HL-60 (cell line): Measurements from ENCODE around the gene VWA2.

Experiments
- DNase-seq, 2 experiments: peaks; one replicate each; pipeline ENCODE4 v3.0.0-alpha.2; 2010 to 2020; ENCODE audit warnings: low read depth in 1 of 2, low spot score in 1 of 2
- H3K27ac ChIP-seq: fragments of 250-450 bp; sonication (Bioruptor Pico); replicated peaks from 2 replicates; pipeline ENCODE4 v1.5.1; 2020; ENCODE audit warnings: mild to moderate bottlenecking, moderate library complexity
- H3K27me3 ChIP-seq: fragments of 250-450 bp; sonication (Bioruptor Pico); 2 replicates; pipeline ENCODE4 v1.5.1; 2021; ENCODE audit warnings: mild to moderate bottlenecking, moderate library complexity; ENCODE audit not compliant: insufficient read depth, poor library complexity, severe bottlenecking
- H3K4me3 ChIP-seq: replicated peaks from 2 replicates; pipeline ENCODE4 v1.5.1; 2011; ENCODE audit warnings: mild to moderate bottlenecking, control low read depth, low read length; ENCODE audit not compliant: insufficient read depth
- GABPA ChIP-seq: IDR thresholded peaks from 2 replicates; pipeline ENCODE4 v1.6.1; 2012; ENCODE audit warnings: low read depth
- POLR2AphosphoS5 ChIP-seq: IDR thresholded peaks from 2 replicates; pipeline ENCODE4 v1.6.1; 2012; ENCODE audit warnings: low read depth
- SPI1 ChIP-seq: IDR thresholded peaks from 2 replicates; pipeline ENCODE4 v1.6.1; 2012; ENCODE audit warnings: low read depth, mild to moderate bottlenecking, borderline replicate concordance
- TF ChIP-seq, protein P1 (sequence below): IDR thresholded peaks from one replicate; pipeline ENCODE4 v1.5.1; 2011; ENCODE audit warnings: low read length, control low read depth, inconsistent platforms; ENCODE audit not compliant: insufficient read depth
- TF ChIP-seq, protein P2 (sequence below): IDR thresholded peaks from 2 replicates; pipeline ENCODE4 v1.6.1; 2012; ENCODE audit warnings: low read depth; ENCODE audit not compliant: insufficient replicate concordance

Gene VWA2

DNA sequence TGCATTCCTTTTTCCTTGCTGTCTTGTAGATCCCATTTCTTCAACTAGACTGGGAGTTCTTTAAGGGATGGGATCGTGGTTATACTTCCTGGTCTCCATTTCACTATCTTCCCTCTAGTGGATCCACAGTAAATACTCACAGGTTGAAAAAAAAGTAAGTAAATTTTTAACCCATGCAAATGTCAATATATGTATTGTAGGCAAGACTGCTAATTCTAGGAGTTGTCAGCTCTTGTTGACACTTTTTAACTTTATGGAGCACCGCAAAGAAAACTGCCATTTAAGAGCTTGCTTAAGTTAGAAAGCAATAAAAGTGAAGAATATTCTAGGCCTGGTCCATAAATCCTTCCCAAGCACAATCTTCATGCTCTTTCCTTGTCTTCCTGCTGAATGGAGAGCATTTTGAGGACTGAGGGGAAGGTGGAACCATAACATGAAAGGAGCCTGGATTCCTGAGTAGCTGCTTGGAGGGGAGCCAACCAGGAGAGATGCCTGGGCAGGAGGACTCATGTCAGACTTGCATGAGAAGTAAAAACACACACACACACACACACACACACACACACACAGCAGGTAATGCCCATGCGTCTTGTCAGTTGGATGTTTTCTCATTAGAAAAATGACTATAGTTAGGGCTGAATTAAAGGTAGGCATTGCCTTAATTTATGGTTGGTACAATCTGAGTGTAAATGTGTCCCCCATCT is 32.2 kb downstream of the VWA2 start:
- H3K27ac ChIP-seq, result no peak overlapping the region
- DNase-seq, result no peak
- H3K27me3 ChIP-seq, result no peaks in the 10 kb centered on the region
- H3K4me3 ChIP-seq, result no peak overlapping the region
- TF ChIP-seq, protein P1, sequence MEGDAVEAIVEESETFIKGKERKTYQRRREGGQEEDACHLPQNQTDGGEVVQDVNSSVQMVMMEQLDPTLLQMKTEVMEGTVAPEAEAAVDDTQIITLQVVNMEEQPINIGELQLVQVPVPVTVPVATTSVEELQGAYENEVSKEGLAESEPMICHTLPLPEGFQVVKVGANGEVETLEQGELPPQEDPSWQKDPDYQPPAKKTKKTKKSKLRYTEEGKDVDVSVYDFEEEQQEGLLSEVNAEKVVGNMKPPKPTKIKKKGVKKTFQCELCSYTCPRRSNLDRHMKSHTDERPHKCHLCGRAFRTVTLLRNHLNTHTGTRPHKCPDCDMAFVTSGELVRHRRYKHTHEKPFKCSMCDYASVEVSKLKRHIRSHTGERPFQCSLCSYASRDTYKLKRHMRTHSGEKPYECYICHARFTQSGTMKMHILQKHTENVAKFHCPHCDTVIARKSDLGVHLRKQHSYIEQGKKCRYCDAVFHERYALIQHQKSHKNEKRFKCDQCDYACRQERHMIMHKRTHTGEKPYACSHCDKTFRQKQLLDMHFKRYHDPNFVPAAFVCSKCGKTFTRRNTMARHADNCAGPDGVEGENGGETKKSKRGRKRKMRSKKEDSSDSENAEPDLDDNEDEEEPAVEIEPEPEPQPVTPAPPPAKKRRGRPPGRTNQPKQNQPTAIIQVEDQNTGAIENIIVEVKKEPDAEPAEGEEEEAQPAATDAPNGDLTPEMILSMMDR, result no peak
- no peak for TF ChIP-seq SPI1
- no peak for TF ChIP-seq GABPA

DNA sequence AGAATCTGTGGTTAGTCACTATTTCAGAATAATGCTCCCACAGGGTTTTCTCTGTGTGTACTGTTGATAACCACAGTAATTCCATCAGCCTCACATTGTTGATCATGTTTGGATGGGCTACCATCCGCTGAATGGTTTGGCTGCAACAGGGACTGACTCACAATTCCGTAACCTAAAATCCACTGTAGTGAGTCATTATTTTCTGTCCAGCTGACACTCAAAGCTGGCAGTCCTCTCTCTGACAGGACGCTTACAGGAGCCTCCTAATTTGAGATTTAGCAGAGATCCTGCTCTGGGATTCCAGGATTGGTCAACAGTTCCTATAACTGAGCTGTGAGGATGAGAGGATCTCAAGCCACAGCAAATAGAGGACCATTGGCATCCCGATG is 32.7 kb downstream of the VWA2 start:
- no peak for DNase-seq
- no peak for TF ChIP-seq GABPA
- TF ChIP-seq, protein P1, result no peak
- TF ChIP-seq SPI1, result no peak
- TF ChIP-seq, protein P2, sequence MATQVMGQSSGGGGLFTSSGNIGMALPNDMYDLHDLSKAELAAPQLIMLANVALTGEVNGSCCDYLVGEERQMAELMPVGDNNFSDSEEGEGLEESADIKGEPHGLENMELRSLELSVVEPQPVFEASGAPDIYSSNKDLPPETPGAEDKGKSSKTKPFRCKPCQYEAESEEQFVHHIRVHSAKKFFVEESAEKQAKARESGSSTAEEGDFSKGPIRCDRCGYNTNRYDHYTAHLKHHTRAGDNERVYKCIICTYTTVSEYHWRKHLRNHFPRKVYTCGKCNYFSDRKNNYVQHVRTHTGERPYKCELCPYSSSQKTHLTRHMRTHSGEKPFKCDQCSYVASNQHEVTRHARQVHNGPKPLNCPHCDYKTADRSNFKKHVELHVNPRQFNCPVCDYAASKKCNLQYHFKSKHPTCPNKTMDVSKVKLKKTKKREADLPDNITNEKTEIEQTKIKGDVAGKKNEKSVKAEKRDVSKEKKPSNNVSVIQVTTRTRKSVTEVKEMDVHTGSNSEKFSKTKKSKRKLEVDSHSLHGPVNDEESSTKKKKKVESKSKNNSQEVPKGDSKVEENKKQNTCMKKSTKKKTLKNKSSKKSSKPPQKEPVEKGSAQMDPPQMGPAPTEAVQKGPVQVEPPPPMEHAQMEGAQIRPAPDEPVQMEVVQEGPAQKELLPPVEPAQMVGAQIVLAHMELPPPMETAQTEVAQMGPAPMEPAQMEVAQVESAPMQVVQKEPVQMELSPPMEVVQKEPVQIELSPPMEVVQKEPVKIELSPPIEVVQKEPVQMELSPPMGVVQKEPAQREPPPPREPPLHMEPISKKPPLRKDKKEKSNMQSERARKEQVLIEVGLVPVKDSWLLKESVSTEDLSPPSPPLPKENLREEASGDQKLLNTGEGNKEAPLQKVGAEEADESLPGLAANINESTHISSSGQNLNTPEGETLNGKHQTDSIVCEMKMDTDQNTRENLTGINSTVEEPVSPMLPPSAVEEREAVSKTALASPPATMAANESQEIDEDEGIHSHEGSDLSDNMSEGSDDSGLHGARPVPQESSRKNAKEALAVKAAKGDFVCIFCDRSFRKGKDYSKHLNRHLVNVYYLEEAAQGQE, result no peak
- no peak for TF ChIP-seq POLR2AphosphoS5
- Histone ChIP-seq H3K27ac (no peak overlapping the region), H3K27me3 (no peaks in the 10 kb centered on the region), H3K4me3 (no peak overlapping the region)

DNA sequence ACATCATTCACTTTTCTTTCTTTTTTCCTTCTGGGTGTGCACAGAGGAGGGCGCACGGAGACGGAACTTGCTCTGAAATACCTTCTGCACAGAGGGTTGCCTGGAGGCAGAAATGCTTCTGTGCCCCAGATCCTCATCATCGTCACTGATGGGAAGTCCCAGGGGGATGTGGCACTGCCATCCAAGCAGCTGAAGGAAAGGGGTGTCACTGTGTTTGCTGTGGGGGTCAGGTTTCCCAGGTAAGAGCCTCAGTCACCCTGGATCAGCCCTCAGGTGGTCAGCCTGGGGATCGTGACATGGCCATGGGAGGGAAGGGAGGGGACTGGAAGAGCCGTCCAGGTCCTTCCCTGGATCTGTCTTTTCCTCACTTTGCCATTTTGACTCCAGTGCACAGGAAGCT is 33.6 kb downstream of the VWA2 start:
- DNase-seq, result no peak
- H3K4me3 ChIP-seq, result no peak overlapping the region
- no peaks in the 10 kb centered on the region for H3K27me3 ChIP-seq
- H3K27ac ChIP-seq, result no peak overlapping the region
- TF ChIP-seq, protein P2, result no peak
- TF ChIP-seq GABPA, result no peak
- no peak for TF ChIP-seq SPI1
- TF ChIP-seq, protein P1, result no peak
- no peak for TF ChIP-seq POLR2AphosphoS5

DNA sequence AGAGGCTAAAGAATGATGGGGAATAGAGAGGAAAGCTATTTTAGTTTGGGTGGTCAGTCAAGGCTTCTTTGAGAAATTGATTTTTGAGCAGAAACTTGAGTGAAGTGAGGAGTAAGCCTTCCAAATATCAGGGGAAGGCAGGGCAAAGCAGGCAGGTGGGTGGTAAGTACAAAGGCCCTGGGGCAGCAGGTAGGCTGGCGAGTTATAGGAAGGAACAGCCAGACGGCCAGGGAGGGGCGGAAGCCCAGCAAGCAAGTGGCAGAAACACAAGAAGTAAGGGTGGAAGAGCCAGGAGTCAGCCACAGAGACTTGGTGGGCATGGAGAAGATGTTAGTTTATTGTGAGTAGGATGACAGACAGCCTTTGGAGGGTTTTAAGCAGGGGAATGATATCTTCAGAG is 34.9 kb downstream of the VWA2 start:
- TF ChIP-seq, protein P1, result no peak
- TF ChIP-seq POLR2AphosphoS5, result no peak
- TF ChIP-seq GABPA, result no peak
- TF ChIP-seq SPI1, result no peak
- TF ChIP-seq, protein P2, result no peak
- no peak overlapping the region for H3K27ac ChIP-seq
- no peaks in the 10 kb centered on the region for H3K27me3 ChIP-seq
- no peak overlapping the region for H3K4me3 ChIP-seq
- DNase-seq, result no peak
